ENCODE measurements around the gene NCF4.

The NCF4 gene

DNA sequence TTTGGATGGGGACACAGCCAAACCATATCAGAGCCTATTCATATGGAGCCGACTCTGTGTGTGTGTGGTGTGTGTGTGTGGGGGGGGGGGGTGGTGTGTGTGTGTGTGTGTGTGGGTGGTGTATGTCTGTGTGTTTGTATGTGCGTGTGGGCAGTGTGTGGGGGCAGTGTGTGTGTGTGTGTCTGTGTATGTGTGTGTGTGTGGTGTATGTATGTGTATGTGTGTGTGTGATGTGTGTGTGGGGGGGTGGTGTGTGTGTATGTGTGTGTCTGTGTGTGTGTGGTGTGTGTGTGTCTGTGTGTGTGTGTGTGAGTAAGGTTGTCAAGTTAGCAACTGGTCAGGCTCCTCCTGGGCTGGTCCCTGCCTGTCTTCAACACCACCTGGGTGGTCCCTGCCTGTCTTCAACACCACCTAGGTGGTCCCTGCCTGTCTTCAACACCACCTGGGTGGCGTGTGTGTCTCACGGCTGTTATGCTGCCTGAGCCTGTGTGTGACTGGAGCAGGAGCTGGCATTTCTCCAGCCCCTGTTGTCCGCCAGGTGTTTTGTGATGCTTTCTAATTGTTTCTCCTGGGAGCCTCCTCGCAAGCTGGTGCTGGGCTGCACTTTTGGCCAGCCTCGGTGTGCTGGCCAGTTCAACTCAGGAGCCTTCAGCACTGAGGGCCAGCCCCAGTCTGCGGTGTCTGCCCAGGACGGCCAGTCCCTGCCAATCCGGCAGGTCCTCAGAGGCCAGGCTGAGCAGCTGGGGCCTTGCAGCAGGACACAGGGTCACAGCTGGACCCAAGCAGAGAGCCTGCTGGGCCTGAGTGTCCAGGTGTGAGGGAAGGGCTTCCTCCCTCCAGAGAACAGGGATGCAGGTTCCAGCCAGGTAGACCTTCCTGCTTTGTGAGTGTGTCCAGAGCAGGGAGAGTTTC, 22.4 kb upstream of the NCF4 start:
- DNase-seq, result no peak

DNA sequence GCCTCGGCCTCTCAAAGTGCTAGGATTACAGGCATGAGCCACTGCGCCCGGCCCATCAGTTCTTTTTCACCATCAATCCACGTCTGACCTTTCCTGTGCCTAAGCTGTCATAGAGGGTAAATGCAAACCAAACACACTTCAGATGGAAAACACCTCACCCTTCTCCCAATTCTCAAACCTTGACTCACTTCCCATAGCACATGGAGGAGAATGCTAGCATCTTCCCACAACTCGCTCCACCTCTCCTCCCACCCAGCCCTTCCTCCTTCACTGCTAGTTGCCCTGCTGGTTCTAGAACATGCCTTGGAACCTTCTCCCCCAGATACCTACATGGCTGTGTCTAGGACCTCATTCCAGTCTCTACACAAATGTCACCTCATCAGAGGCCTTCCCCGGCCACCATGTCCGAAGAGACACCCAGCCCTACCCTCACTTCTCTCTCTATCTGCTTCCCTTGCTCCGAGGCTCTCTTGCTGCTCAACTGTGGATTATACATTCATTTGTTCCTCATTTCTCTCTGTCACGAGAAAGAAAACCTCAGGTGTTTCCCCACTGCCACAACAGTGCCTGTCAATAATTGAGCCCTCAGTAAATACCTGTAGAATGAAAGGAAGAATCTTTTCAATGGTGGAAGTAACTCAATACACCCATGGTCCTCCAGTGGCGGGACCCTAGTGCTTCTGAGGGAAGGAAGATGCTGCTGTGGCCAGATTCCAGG, 21.3 kb upstream of the NCF4 start:
- no peak for DNase-seq

DNA sequence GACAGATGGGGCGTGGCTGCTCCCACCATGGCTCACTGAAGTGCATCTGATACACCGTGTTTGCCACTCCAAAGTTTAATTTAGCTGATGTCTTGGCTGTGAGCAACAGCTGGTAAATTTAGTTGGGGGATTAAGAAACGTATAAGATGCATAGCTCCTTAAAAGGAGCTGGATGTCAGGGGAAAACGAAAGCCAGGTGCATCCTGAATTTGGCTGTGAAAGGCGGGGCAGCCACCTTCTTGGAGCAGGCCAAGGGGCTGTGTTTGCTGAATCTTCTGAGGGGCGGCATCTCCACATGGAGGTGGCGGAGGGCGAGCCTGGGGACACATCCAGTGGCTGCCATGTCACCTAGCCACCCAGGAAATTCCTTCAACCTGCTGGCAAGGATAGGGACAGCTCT, 20.7 kb upstream of the NCF4 start:
- no peak for DNase-seq

DNA sequence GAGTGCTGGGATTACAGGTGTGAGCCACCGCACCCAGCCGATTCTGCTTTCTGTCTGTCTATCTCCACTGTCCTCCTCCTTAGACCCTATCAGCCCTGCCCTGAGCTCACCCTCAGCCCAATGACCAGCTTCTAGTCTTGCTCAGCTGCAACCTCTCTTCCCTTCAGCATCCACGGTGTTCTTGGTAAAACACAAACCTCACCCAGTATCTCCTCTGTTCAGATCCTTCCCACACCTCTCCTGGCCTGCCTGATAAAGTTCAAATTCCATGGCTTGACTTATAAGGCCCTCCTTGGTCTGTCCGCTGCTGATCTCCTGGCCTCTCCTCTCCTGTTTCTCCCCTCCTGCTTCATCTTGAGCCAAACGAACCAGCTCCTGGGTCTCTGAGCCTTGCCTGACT, 14.5 kb upstream of the NCF4 start:
- DNase-seq, result no peak

DNA sequence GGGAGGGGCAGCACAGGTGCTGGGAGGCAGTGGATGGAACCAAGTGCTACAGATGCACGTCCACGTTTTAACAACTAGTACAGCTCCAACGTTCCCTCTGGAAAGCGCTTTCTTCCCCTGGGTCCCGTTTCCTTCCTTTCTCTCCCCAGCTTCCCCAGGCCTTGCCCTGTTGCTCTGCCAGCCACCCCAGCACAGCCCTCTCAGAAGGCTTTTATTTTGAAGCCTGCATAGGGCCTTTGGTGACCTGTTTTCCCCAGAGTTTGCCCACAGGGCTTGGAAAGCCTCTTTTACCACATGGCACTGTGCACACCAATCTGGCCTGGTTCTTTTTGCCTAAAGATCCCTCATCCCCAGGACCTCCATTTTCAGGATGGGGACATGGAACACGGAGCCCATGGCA, 13.9 kb upstream of the NCF4 start:
- no peak for DNase-seq

DNA sequence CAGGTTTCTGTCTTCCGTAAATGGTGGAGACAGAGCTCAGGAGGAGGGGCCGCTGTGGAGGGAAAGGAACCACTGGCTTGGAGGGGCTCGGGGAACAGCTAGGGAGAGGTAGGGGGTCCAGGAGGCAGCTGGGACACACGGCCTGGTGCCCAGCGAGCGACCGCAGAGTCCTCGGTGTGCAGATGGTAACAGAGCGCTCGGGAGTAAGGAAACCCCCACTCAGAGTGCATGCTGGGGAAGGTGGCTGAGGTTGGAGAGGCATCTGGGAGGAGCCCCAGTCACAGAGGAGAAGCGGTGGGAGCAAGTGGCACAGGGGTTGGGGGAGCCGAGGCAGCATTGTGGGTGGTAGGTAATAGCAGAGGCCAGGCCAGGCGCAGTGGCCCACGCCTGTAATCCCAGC, 10.8 kb upstream of the NCF4 start:
- DNase-seq, result no peak

DNA sequence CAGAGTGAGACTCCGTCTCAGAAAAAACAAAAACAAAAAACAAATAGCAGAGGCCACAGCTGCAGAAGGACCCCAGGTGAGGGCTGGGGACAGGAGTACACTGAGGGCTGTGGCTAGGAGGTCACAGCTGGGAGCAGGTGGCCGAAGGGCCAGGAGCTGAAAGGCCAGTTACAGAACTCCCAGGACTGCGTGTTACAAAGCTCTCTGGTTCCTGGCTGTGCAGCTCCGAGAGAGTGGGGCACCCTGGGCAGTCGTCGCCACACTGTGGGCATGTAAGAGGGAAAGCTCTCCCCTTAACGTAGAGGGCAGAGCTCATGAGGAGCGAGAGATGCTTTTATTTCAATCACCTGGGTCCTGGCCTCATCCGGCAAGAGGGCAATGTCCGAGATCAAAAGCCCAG, 10.1 kb upstream of the NCF4 start:
- no peak for DNase-seq

DNA sequence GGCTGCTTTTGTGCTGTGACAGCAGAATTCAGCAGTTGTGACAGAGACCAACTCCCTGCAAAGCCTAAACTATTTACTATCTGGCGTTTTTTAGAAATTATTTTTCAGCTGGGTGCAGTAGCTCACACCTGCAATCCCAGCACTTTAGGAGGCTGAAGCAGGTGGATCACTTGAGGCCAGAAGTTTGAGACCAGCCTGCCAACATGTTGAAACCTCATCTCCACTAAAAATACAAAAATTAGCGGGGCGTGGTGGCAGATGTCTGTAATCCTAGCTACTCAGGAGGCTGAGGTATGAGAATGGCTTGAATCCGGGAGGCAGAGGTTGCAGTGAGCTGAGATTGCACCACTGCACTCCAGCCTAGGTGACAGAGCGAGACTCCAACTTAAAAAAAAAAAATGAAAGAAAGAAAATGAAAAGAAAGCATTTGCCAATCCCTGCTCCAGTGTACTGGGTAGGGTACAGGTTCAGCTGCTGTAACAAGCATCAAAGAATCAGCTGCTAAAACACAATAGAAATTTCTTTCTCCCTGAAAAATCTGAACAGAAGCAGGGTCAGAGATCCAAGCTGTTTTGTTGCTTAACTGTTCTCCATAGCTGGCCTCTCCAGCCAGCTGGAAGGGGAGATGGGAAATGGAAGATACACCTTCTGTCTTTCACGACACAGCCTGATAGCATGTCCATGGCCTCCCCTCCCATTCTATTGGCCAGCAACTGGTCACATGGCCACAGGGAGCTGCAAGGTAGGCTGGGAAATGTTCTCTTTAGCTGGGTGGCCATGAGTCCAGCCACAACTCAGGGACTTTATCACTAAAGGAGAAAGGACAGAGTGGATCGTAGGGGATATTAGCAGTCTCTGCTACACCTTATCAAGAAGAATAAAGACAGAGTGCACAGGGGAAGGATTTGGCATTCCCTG, 8.5 kb upstream of the NCF4 start:
- DNase-seq, result no peak

DNA sequence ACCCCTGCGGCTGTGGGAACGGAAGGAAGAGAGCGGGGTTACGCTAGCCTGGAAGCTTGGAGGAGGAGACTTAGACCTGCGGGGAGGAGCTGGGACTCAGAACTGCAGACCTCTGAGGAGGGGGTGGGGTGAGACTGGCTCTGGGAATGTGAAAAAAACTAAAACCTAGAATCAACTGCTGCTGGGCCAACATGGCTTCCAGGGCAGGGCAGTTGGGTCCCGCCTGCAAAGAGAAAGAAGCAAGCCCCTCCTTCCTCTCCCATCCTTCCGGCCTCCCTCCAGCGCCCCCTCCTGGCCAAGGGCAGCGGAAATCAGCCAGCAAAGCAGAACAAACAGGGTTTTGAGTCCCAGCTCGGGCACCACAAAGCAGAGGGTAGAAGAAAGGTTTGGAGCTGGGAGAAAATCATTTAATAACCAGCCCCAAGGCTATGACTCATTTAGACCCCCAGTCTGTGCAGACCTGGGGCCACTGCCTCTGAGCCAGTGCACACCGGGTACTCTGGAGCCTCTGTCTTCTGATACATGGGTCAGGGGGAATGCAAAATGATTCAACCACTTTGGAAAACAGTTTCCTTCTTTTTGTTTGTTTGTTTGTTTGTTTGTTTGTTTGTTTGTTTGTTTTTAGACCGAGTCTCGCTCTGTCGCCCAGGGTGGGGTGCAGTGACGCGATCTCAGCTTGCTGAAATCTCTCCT, 7.3 kb upstream of the NCF4 start:
- DNase-seq, result peak; percentile 45

DNA sequence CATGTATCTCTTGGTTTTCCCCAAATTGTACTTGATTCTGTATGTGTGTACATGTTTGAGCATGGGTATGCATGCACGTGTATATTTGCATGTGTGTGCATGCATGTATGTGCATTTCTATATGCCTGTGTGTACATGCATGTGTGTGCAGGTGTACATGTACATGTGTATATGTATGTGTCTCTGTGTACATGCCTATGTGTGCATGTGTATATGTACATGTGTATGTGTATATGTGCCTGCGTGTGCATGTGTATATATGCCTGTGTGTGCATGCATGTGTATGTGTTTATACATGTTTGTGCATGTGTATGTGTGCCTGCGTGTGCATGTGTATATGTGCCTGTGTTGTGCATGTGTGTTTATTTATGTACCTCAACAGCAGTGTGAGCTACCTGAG, 5.3 kb upstream of the NCF4 start:
- DNase-seq, result no peak

DNA sequence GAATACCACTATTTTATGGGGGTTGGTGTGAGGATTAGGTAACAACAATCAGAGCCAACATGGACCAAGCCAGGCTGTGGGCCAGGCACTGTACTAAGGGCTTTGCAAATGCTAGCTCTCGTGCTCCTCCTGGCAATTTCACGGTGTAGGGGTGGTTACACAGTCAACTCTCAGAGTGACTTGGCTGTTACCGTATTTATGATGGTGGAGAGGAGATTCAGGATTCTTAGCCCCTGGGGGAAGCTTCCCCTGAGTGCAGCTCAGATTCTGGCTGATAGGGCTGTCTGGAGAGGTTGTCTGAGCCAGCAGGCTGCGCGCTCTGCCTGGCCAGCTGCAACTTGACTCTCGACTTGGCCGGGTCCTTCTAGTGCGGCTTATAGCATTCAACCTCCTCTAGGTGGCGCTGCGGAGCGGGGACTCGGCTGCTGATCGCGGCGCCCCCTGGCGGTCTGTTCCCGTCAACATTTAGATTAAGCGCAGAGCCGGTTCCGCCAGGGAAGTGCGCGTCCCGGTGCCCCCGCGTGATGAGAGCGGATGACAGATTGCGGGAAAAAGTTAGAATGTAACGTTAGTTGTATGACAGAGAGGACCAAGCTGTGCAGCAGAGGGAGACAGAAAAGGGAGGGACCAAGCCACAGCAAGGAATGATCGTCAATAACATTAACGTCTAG, 4.5 kb upstream of the NCF4 start:
- peak; percentile 76 for DNase-seq

DNA sequence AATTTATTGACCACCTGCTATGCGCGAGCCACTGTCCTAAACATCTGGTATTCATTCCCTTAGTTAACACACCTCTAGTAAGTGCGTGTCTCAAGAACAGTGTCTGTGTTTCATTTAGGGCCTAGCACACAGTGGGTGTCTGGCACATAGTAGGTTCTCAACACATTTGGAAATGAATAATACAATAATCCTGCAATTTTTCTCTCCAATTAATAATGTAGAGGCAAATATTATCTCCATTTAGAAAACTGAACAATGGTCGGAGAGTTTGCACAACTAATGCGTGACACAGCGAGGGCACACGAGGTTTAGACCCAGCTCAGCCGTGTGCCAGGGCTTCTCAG, 4.0 kb upstream of the NCF4 start:
- no peak for DNase-seq

DNA sequence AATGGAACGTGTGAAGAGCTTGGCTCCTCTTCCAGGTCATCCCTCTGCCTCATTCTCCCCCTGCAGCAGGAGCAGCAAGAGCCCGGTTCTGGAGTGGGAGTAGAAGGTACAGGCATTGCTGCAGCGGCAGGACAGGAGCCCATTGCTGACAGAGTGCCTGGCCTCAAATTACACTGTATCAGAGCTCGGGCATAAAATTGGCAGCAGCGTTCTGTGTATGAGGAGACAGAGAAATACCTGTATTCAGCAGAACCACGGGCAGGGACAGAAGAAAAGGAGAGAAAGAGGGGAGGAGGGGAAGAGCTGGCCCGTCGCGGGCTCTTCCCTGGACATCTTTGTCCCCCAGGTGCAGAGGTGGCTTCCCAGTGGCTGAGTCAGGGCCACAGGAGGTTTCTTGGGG, 2.6 kb upstream of the NCF4 start:
- no peak for DNase-seq

DNA sequence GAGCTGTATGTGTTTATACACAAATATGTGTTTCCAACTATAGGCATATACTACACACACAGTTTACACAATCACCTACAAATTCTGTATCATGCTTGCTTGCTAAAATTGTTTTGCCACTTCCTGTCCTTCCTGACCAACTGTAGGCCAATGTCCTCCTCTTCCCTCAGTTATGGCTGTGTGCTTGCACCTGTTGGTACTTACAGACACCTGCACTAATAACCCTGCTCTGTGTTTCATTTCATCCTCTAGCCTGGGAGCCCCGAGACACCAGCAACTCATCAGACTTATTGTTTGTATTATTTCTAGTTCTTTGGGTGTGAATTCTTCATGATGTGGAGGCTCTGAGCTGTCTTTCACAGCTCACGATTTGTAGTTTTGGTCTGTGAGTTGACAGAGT, 1.8 kb upstream of the NCF4 start:
- DNase-seq, result no peak

DNA sequence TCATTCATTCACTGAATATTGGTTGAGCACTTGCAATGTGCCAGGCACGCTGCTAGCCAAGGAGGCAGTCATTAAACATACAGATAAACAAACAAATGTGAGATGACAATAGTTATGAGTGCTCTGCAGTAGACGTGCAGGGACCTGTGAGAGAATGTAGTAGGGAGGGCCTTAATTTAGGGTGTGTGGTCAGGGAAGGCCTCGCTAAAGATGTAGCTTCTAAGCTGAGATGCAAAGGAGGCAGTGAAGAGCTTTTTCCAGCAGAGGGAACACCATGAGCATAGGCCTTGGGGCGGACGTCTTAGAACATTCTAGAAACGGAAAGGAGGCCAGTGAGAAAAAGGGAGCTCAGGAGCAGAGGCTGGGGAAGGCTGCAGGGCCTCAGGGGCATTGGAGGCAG, 789 bp upstream of the NCF4 start:
- no peak for DNase-seq

DNA sequence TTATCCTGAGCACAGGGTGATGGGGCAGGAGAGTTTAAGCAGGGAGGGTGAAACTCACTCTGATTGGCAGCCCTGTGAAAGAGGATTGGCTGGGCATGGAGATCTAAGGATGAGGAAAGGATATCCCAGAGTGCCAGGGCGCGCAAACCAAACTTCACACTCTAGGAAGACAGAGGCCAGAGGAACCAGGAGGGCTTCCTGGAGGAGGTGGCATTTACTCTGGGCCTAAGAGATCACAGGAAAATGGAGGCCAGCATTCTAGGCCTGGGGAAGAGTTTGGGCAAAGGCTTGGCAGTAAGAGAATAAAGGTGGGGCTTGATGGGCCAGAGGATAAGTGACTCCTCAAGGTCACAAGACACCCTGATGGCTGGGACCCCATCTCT, 377 bp upstream of the NCF4 start:
- no peak for DNase-seq

DNA sequence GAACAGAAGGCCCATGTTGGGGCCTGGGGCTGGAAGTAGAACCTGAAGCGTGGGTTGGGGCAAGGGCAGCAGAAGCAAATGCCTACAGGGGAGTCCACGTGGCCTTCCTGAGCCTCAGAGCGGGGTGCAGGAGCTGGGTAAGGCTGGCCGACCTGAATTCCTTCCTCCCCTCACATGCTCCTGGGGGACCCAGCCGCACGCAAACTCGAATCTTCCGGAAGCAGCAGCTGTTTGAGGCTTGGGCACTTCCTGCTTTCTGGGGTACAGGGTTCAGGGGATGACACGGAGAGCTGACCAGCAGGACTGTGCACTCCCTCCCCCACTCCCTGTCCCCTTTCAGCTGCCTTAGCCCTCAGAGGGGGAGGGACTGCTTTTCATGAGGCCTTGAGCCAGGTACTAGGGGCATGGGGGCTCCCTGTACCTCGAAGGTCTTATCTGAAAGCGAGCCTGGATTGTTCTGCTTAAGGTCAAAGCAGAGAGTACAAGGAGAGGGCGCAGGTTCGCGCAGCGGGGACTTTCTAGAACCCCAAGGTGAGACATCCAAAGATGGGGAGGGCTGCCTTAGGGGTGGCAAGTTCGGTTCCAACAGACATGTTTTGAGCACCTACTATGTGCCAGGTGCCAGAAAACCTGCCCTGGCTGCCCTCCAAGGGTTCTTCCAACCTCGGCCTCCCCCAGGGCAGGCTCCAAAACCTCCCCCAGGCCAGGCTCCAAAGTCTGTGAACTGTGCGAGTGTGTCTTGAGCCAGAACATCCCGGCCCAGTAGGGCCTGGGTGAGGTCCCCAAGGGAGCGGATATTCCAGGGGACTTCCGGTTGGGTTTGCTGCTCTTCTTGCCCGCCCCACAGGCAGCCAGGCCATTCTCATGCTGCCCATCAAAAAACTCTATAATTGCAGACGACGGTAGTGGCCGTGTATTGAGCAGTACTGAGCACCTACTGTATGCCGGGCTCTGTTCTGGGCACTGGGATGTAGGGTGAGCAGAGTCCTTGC, 1.7 kb downstream of the NCF4 start:
- DNase-seq, result no peak

DNA sequence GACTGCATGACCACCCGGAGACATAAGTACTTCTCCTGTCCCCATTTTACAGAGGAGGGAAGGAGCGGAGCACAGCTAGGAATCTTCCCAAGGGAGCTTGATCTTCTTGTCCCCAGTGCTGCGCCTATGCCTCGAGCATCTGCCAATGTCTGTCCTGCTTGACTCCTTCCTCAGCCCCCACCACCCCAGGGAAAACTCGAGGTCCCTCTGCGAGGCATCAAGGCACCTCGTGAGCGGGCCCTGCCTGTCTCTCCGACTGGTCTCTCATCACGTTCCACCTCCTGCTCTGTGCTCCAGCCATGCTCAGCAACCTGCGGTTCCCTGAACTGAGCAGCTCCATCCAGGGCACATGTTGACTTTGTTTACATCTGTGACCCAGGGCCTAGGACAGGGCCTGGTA, 2.5 kb downstream of the NCF4 start:
- DNase-seq, result no peak

DNA sequence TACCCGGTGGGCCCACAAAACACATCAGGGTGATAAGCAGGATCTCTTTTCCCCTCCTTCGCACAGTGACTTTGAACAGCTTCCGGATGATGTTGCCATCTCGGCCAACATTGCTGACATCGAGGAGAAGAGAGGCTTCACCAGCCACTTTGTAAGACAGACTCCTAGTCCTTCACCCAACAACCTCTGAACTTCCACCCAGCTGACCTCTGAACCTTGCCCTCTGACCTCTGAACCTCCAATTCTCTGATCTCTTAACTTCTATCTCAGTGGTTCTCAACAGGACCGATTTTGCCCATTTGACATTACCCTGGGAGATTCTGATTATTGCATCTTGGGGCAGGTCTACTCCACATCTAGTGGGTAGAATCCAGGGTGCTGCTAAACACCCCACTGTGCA, 3.2 kb downstream of the NCF4 start:
- no peak for DNase-seq

DNA sequence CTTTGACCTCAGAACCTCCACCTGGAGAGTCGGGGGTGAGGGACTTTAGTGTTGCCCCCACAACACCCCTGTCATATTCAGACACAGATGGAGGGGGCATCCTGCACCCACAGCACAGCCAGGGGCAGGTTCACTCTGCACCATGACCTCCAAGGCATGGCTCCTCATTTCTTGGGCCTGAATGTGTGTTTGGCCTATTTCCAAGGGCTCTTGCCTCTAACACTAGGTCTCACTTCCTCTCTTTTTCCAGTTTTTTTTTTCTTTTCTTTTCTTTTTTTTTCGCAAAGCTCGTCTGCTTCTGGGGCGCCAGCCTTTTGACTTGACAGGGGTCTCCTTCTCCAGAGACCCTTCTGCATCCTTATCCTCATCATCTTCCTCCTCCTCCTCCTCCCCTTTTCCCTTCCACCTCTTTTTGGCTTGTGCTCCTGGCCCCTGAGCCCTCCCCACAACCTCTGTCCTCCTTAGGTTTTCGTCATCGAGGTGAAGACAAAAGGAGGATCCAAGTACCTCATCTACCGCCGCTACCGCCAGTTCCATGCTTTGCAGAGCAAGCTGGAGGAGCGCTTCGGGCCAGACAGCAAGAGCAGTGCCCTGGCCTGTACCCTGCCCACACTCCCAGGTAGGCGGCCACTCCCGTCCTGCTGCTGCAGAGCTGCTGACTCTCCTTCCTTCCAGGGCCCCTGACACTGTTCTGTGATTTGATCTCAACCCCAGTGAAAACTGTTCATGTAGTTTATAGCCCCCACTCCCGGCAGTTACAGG, 3.8 kb downstream of the NCF4 start:
- DNase-seq, result no peak

Measured in fibroblast of skin of abdomen (primary cell).